HG03378 (cell line): ENCODE data around the gene INPP5D.
"Not testable (repeated sequence)": the region's sequence is repeated elsewhere in the genome, so short reads cannot be mapped to it uniquely, and the experiment has no call there.

Experiments used
- ATAC-seq: cut with Tn5 transposase; IDR thresholded peaks from one replicate; pipeline ENCODE4 v1.9.1; 2021; ENCODE audit warnings: mild to moderate bottlenecking, moderate library complexity; ENCODE audit not compliant: unreplicated experiment

The INPP5D gene

GRCh38 chr2:233200790-233201189 lies 140.6 kb downstream of the INPP5D start:
- not testable (repeated sequence) for ATAC-seq

- no peak for ATAC-seq
Measured at GRCh38 chr2:233201258-233202013, 141.3 kb downstream of the INPP5D start.

GRCh38 chr2:233202531-233202944 lies 142.4 kb downstream of the INPP5D start:
- ATAC-seq: no peak

GRCh38 chr2:233203060-233203459 lies 142.9 kb downstream of the INPP5D start:
- ATAC-seq: no peak

GRCh38 chr2:233204286-233204936 lies 144.3 kb downstream of the INPP5D start:
- no peak for ATAC-seq

GRCh38 chr2:233208382-233209116 lies 148.4 kb downstream of the INPP5D start:
- ATAC-seq: no peak

GRCh38 chr2:233209117-233209532 lies 149.0 kb downstream of the INPP5D start:
- no peak for ATAC-seq

- ATAC-seq: no peak
Measured at GRCh38 chr2:233209533-233210171, 149.5 kb downstream of the INPP5D start.

- ATAC-seq: no peak
Measured at GRCh38 chr2:233210281-233210680, 150.1 kb downstream of the INPP5D start.

- no peak for ATAC-seq
Measured at GRCh38 chr2:233210843-233211547, 150.9 kb downstream of the INPP5D start.

- no peak for ATAC-seq
Measured at GRCh38 chr2:233211548-233211895, 151.4 kb downstream of the INPP5D start.

- ATAC-seq: no peak
Measured at GRCh38 chr2:233213011-233213410, 152.9 kb downstream of the INPP5D start.

- no peak for ATAC-seq
Measured at GRCh38 chr2:233213975-233214374, 153.8 kb downstream of the INPP5D start.

GRCh38 chr2:233217892-233218377 lies 157.8 kb downstream of the INPP5D start:
- ATAC-seq: no peak

- no peak for ATAC-seq
Measured at GRCh38 chr2:233218836-233219235, 158.7 kb downstream of the INPP5D start.

- ATAC-seq: no peak
Measured at GRCh38 chr2:233219848-233220247, 159.7 kb downstream of the INPP5D start.

- ATAC-seq: no peak
Measured at GRCh38 chr2:233221378-233222063, 161.4 kb downstream of the INPP5D start.

- ATAC-seq: peak; percentile 75
Measured at GRCh38 chr2:233223059-233223894, 163.1 kb downstream of the INPP5D start.
